HG03108 (cell line): ENCODE measurements around the gene DEF6.
"Not testable (repeated sequence)": the region's sequence is repeated elsewhere in the genome, so short reads cannot be mapped to it uniquely, and the experiment has no call there.

Source experiments
- ATAC-seq: cut with Tn5 transposase; IDR thresholded peaks from one replicate; pipeline ENCODE4 v1.9.1; 2021; ENCODE audit warnings: moderate library complexity; ENCODE audit not compliant: unreplicated experiment

The DEF6 gene

DNA sequence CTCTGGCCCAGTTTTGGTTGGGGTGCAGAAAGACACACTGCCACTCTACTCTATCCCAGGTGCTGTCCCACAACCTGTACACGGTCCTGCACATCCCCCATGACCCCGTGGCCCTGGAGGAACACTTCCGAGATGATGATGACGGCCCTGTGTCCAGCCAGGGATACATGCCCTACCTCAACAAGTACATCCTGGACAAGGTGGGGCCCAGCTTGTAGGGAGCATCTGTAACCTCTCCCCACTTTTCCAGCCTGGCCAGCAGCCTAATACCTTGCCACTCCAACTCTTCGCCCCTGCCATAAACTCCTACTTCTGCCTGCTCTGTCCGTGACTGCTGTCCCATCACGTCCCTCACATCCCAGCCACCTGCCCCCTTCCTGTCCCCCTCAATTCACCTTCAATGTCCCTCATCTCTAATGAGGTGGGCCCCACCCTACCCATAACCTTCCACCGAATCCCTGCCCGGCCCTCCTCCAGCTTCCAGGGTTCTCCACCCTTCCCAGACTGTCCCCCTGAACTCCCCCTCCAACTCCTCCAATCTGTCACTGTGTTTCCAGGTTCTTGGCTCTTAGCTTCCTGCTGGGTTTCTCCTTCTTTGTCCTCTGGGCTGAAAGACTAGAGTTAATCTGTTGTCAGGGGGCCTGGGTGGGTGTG lies 12.1 kb downstream of the DEF6 start:
- no peak for ATAC-seq

DNA sequence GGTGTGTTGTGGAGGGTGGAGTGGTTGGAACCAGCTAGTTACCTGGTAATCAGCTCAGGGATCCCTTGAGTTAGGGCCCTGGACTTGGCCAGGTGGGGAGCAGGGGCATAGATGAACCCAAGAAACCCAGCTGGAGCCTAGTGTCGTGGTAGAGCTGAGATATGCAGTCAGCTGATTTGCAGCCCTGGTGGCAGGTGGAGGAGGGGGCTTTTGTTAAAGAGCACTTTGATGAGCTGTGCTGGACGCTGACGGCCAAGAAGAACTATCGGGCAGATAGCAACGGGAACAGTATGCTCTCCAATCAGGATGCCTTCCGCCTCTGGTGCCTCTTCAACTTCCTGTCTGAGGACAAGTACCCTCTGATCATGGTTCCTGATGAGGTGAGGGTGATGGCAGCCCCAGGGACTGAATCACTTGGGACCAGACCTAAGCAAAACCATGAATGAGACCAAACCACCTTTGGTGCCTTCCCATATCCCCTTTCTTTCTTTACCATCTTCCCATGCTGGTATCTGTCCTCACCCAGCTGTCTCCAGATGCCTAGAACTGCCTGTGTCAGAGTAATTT lies 12.7 kb downstream of the DEF6 start:
- no peak for ATAC-seq

DNA sequence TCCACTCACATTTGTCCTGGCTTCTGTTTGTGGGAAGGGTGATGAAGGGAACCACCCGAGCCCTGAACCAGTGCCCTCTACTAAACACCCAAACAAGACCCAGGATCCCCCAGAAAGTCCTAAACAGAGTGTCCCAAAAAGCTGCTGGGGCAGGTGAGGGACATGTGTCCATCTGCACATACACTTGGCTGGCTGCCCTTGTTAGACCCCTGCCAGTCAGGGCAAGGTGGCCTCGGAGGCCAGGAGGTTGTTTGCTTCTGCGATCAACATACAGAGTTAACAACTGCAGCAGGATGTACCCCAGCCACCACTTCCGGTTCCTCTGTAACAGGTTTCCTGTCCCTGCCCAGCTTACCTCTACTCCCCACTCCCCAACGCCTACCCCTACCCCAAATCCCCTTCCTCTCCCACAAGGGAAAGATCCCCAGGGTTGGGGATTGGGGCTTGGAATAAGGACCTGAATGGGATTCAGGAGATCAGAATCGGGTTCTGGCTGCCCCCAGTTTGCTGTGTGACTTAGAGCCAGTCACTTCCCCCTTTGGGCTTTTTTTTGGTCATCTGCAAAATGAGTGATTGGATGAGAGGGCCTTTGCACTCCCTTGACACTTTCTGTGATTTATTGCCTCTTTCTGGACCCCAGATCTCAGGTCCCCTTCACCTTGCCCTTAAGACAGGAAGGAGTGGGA lies 13.9 kb downstream of the DEF6 start:
- ATAC-seq: no peak

DNA sequence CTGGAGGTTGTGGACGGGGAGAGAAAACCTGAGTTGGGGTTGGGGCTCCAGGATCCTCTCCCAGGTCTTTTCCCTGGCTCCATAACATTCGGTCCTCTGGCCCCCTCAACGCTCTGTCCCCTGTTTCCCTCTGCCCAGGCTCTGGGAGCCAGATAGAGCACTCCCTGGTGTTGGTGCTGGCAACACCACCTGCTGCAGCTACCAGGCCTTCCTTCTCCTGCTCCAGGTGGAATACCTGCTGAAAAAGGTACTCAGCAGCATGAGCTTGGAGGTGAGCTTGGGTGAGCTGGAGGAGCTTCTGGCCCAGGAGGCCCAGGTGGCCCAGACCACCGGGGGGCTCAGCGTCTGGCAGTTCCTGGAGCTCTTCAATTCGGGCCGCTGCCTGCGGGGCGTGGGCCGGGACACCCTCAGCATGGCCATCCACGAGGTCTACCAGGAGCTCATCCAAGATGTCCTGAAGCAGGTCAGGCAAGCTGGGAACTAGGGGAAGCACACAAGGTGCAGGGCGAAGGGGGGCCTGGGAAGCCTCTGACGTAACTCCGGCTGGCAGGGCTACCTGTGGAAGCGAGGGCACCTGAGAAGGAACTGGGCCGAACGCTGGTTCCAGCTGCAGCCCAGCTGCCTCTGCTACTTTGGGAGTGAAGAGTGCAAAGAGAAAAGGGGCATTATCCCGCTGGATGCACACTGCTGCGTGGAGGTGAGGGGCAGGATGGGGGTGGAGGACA lies 14.6 kb downstream of the DEF6 start:
- ATAC-seq: no peak

DNA sequence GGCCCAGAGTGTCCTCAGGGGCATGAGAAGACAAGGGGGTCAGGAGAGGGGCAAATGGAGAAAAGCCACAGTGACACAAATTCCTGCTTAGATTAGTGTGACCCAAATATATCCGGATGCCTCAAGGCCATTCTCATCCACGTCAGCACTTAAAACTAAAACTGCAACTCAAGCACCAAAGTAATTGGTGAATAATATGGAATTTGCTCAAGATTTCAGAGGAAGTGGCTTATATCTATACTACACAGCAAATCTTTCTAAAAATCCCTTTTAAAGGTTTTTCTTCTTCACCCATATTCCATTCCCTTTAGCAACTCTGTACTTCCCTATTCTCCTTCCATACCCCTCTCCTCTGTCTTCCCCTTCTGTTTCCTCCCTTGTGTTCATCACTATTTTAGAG lies 15.2 kb downstream of the DEF6 start:
- ATAC-seq: no peak

DNA sequence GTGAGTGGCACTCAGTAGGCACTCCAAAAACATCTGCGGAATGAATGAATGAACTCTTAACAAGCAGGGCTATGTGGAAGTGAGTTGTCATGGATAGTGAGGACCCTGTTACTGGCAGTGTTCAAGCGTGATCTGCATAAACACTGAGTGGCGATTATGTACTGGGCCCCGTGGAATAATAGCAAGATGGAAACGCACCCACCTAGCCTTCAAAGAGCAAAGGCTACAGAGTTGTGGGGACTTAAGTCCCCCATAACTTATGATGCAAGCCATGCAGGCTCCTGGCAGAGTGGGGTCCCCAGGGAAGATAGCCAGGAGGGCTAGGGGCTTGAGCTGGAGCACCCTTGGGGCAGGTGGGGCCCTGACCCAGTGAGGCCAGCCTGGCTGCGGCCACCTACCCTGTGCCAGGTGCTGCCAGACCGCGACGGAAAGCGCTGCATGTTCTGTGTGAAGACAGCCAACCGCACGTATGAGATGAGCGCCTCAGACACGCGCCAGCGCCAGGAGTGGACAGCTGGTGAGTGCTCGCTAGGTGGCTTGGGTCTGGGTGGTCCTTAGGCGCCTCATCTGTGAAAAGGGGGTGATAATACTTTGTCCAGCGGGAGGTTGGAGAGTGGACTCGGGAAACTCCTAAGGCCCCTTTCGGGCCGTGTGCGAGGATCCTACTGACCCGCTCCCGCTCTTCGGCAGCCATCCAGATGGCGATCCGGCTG lies 20.0 kb downstream of the DEF6 start:
- ATAC-seq: no peak

DNA sequence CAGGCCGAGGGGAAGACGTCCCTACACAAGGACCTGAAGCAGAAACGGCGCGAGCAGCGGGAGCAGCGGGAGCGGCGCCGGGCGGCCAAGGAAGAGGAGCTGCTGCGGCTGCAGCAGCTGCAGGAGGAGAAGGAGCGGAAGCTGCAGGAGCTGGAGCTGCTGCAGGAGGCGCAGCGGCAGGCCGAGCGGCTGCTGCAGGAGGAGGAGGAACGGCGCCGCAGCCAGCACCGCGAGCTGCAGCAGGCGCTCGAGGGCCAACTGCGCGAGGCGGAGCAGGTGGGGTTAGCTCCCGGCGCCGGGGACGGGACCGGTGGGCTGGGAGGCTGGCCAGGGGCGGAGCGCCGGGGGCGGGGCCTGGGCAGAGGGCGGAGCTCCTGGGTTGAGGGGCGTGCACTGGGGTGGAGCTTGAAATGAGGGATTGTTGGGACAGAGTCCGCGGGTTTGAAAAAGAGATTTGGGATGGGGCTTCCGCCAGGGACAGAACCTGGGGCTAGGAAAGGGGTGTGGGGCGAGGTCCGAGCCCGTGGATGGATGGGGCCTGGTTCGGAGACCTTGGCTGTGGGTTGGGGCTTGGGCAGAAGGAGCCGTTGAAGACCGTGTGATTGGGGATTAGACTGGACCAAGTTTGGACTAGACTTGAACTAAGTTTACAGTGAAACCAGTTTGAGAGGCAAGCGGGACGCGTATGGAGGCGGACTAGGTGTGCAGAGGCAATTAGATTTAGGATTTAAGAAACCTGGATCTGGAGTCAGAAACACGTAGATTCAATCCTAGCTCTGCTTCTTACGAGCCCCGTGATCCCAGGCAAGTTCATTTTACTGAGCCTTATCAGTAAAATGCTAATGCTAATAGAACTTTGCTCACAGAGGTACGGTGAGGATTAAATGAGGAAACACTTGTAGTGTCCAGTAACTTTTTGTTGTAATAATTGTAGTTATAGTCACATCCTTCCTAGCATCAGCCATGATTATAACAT lies 20.9 kb downstream of the DEF6 start:
- no peak for ATAC-seq

DNA sequence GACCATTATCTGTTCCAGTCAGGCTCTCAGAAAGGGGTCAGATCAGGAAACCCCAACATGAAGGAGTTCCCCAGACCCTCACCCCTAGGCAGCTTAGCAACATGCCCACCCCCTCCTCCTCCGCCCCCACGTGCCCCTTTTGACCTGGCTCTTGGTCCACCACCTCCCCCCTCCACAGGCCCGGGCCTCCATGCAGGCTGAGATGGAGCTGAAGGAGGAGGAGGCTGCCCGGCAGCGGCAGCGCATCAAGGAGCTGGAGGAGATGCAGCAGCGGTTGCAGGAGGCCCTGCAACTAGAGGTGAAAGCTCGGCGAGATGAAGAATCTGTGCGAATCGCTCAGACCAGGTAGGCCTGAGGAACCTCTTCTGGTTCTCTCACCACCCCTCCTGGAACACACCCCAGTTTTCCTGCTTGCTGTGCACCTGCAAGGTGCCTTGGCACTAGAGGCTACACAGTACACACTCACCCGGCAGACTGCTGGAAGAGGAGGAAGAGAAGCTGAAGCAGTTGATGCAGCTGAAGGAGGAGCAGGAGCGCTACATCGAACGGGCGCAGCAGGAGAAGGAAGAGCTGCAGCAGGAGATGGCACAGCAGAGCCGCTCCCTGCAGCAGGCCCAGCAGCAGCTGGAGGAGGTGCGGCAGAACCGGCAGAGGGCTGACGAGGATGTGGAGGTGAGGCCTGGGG lies 21.9 kb downstream of the DEF6 start:
- no peak for ATAC-seq

DNA sequence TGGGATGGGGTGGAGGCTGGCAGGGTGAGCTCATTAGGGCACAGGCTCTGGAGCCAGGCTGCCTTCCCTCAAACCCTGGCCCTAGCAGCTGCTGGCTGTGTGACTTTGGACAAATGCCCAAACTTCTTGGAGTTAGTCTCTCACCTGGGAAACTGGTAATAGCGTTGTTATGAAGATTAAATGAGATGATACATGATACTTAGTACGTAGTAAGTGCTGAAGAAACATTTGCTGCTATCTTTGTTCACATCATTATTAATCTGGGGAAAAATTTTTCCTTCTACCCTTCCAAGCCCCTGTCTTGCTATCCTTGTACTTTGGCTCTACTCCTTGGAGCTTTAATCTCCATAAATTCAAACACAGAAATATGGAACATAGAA lies 22.4 kb downstream of the DEF6 start:
- no peak for ATAC-seq

DNA sequence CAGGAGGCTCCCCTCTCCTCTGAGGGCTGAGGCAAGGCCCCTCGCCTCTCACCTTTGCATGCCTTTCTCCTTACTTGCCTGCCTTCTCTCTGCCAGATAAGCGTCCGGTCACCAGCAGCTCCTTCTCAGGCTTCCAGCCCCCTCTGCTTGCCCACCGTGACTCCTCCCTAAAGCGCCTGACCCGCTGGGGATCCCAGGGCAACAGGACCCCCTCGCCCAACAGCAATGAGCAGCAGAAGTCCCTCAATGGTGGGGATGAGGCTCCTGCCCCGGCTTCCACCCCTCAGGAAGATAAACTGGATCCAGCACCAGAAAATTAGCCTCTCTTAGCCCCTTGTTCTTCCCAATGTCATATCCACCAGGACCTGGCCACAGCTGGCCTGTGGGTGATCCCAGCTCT lies 23.5 kb downstream of the DEF6 start:
- ATAC-seq: no peak

DNA sequence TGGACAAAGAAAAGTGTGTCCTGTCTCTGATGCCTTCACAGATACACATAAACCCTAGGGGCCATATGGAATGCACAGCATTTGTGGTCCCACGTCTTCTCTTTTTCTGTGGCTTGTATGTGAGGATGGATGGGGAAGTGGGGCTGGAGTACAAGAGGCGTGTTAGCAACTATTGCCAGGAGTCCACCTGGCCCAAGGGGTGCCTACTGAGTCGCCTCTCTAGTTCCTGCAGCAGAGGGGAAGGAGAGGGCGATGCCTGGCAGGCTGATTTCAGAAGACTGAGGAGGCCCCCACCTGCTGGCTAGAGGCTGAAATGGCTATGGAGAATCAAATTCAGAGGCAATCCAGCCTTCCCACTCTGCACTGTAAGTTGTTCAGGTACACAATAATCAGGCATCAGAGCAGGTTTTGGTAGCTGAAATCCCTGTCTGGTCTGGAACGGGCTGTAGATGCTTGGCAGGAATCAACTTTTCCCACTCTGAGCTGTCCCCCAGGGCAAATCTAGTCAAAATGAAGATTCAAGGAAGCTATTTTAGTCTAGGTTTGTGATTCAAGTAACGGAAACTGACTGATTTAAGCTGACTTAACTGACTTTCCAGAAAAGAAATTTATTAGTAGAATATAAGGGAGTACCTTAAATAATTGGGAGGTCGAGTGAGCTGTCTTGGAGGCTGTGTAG lies 29.9 kb downstream of the DEF6 start:
- ATAC-seq: peak; percentile 85

DNA sequence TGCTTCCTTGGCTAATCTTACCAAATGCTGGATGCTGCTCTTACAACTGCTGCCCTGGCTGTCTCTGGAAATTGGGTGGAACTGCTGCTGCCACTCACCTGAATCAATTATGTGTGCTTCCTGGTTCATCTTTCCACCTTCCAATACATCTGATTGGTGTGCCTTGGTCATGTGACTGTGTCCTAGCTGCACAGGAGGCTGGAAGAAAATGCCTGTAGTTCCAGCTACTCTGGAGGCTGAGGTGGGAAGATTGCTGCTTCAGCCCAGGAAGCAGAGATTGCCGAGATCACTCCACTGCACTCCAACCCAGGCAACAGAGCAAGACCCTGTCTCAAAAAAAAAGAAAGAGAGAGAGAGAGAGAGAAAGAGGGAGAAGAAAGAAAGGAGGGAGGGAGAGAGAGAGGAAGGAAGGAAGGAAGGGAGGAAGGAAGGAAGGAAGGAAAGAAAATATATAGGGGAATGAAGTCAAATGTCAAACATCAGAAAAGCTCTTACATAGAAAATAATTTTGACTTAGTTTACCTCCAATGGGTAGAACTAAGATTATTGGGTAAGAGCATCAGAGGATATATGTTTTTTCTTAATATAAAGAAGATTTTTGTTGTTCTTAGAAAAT lies 30.6 kb downstream of the DEF6 start:
- no peak for ATAC-seq

DNA sequence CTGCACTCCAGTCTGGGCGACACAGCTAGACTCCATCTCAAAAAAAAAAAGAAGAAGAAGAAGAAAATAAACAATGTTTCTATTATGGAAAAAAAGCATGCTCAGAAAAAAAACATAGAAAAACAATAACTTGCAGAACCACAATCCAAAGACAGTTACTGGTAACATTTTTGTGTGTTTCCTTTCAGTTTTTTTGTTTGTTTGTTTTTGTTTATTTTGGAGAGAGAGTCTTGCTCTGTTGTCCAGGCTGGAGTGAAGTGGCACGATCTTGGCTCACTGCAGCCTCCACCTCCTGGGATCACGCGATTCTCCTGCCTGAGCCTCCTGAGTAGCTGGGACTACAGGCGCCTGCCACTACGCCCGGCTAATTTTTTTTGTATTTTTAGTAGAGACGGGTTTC lies 31.3 kb downstream of the DEF6 start:
- ATAC-seq: not testable (repeated sequence)

DNA sequence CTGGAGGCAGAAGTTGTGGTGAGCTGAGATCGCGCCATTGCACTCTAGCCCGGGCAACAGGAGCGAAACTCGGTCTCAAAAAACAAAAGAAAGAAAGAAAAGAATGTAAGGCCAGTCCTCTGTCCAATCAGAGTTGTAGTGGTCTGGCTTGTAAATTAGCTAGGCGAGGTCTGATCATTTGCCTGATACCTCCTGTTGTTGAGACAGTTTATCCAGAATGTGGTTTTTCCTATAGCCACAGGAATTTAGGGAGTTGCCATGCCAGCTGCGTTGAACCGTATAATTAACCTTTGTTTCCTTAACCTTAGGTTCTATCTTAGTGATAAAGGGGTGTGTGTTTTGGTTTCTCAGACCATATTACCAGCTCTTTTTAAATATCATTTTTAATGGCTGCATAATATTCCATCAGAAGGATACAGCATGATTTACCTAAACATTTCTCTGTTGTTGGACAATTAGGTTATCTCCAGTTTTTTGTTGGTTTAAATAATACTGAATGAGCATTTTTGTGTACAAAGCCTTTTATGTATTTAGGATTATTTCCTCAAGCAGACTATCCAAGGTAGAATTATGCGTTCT lies 33.0 kb downstream of the DEF6 start:
- no peak for ATAC-seq

DNA sequence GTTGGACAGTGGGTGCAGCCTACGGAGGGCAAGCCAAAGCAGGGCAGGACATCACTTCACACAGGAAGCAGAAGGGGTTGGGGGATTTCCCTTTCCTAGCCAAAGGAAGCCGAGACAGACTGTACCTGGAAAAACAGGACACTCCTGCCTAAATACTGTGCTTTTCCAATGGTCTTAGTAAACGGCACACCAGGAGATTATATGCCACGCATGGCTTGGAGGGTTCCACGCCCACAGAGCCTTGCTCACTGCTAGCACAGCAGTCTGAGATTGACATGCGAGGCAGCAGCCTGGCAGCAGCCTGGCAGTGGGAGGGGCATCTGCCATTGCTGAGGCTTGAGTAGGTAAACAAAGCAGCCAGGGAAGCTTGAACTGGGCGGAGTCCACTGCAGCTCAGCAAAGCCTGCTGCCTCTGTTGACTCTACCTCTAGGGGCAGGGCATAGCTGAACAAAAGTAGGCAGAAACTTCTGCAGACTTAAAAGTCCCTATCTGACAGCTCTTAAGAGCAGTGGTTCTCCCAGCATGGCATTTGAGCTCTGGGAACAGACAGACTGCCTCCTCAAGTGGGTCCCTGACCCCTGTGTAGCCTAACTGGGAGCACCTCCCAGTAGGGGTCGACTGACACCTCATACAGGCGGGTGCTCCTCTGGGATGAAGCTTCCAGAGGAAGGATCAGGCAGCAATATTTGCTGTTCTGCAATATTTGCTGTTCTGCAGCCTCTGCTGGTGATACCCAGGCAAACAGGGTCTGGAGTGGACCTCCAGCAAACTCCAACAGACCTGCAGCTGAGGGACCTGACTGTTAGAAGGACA lies 34.7 kb downstream of the DEF6 start:
- ATAC-seq: not testable (repeated sequence)

DNA sequence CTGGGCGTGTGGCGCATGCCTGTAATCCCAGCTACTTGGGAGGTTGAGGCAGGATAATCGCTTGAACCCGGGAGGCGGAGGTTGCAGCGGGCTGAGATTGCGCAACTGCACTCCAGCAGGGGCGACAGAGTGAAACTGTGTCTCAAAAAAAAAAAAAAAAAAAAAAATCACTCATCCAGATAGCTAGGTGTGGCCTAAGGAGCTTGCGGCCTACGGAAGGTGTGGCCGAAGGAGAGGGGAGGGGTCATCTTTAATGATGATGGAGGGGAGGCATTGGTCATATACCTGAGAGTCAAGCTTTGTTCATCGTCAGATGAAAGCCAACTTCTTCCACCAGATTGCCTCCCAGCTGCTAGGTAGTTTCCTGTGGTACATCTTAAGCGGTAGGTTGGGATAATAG lies 43.9 kb downstream of the DEF6 start:
- ATAC-seq: no peak
